A673 (cell line): ENCODE measurements around the gene SDCCAG8.

Experiments
- EZH2 ChIP-seq: fragments of 200-600 bp; sonication (generic); IDR thresholded peaks from 2 replicates; pipeline ENCODE4 v1.6.1; 2017; ENCODE audit warnings: borderline replicate concordance, low read depth, mild to moderate bottlenecking, mixed read lengths, antibody characterized with exemption, low read length; ENCODE audit not compliant: poor library complexity, severe bottlenecking
- TF ChIP-seq, protein P1 (sequence below): fragments of 300-800, 200-600 bp; sonication (generic); conservative IDR thresholded peaks from 2 replicates; pipeline ENCODE4 v1.5.1; 2017; ENCODE audit warnings: low read depth, mild to moderate bottlenecking, antibody characterized with exemption, low read length, moderate library complexity, mixed read lengths

DNA sequence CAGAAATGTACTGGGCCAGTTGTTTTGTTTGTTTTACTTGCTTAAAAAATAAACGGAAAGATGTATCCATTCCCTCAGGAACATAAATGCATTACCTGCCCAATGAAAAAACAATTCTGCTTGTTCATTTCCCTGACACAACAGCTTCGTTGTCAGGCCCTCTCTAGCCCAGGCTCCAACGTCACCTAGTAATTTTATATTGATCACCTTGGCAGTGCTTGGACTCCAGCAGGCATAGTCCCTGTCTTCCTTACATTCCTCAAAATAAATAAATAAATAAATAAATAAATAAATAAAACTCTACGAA, 2.0 kb upstream of the SDCCAG8 start:
- TF ChIP-seq, protein P1, sequence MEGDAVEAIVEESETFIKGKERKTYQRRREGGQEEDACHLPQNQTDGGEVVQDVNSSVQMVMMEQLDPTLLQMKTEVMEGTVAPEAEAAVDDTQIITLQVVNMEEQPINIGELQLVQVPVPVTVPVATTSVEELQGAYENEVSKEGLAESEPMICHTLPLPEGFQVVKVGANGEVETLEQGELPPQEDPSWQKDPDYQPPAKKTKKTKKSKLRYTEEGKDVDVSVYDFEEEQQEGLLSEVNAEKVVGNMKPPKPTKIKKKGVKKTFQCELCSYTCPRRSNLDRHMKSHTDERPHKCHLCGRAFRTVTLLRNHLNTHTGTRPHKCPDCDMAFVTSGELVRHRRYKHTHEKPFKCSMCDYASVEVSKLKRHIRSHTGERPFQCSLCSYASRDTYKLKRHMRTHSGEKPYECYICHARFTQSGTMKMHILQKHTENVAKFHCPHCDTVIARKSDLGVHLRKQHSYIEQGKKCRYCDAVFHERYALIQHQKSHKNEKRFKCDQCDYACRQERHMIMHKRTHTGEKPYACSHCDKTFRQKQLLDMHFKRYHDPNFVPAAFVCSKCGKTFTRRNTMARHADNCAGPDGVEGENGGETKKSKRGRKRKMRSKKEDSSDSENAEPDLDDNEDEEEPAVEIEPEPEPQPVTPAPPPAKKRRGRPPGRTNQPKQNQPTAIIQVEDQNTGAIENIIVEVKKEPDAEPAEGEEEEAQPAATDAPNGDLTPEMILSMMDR: no peak
- TF ChIP-seq EZH2: no peak
